ENCODE results near the gene DUSP18.

DNA sequence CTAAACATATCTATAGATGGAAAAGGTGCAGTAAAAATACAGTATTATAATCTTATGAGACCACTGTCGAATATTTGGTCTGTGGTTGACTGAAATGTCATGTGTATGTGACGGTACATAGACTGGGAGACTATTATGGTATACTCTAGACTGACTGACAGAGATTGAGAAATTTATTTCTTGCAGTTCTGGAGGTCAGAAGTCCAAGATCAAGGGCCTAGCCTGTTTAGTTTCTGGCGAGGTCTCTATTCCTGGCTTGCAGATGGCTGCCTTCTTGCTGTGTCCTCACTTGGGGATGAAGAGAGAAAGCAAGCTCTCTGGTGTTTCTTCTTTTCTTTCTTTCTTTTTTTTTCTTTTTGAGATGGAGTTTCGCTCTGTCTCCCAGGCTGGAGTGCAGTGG lies 19.7 kb upstream of the DUSP18 start:
- TF ChIP-seq, protein P1, sequence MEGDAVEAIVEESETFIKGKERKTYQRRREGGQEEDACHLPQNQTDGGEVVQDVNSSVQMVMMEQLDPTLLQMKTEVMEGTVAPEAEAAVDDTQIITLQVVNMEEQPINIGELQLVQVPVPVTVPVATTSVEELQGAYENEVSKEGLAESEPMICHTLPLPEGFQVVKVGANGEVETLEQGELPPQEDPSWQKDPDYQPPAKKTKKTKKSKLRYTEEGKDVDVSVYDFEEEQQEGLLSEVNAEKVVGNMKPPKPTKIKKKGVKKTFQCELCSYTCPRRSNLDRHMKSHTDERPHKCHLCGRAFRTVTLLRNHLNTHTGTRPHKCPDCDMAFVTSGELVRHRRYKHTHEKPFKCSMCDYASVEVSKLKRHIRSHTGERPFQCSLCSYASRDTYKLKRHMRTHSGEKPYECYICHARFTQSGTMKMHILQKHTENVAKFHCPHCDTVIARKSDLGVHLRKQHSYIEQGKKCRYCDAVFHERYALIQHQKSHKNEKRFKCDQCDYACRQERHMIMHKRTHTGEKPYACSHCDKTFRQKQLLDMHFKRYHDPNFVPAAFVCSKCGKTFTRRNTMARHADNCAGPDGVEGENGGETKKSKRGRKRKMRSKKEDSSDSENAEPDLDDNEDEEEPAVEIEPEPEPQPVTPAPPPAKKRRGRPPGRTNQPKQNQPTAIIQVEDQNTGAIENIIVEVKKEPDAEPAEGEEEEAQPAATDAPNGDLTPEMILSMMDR (IDR thresholded peaks at IDR 0.05): no peak
- no peak for TF ChIP-seq POLR2A (IDR thresholded peaks at IDR 0.05)
